Measurements from ENCODE around the gene TAF1D. TPM values are rescaled to one million over a fixed set of nuclear protein-coding genes. Genes with fewer than 3 reads are reported as not detected.

Gene TAF1D
- polyA plus RNA-seq, 3 donors, result 5.9 to 68.3 (median 7.4) TPM

DNA sequence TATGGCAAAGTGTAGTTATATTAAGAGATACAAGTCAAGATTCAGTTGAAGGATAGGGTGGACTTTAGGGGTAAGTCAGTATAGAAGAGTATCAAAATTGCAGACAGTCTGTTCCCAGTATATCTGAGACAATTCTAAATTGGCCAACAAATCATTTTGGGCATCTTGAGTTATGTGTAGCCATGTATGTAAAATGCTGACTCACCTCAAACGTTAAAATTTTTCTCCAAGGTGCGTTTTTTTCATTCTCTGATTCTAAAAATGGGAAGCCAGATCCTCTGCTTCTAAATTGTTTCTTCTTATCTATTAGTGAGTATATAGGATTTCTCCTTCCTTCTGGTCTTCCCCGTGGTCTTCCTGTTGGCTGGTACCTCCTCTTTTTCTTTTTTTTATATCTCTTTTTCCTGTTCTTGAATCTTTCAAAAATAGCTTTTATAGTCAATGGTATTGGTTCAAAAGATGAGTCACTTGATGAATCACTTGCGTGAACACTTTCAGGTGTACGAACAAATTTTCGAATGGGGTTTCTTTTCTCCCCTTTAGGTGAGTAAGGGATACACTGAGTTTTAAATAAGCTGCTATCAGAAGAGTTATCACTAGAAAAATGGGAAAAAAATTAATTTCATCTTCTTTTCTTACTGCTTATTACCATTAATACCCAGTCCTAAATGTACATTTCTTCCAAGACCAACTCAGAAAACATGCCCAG is 3.2 kb downstream of the TAF1D start:
- no peak for DNase-seq
- Histone ChIP-seq H3K9me3 (replicated peaks in 1 of 2; ENCODE audit: control insufficient read depth in 1 of 2, insufficient read depth in 1 of 2, low read length in 2 of 2) (no peaks in the 10 kb centered on the region), H3K36me3 (replicated peaks in 1 of 2; ENCODE audit: control insufficient read depth in 1 of 2, insufficient read depth in 2 of 2, low read length in 2 of 2) (peaks cover 64 to 67% of the 10 kb centered on the region in 2 donors), H3K27ac (ENCODE audit: low read depth in 1 of 2, low read length in 2 of 2) (peak overlapping the region in 1 of 2 donors; percentile 29), H3K4me1 (ENCODE audit: control insufficient read depth in 1 of 2, insufficient read depth in 2 of 2, low read length in 2 of 2) (peaks cover 32 to 40% of the 10 kb centered on the region in 2 donors), H2AFZ (ENCODE audit: insufficient read depth, low read depth, low read length, poor library complexity, severe bottlenecking) (no peak overlapping the region), H3K4me3 (replicated peaks in 1 of 3; ENCODE audit: low read depth in 2 of 3, low read length in 3 of 3) (no peak overlapping the region), H3K9ac (ENCODE audit: insufficient read depth, low read length, poor library complexity, severe bottlenecking) (no peak overlapping the region), H3K4me2 (replicated peaks; ENCODE audit: extremely low read depth, low read length, poor library complexity, severe bottlenecking) (no peak overlapping the region), H4K20me1 (ENCODE audit: insufficient read depth, low read length) (peaks cover 73% of the 10 kb centered on the region), H3K79me2 (ENCODE audit: insufficient read depth, low read length) (peaks cover 85% of the 10 kb centered on the region), H3K27me3 (ENCODE audit: control insufficient read depth in 2 of 2, insufficient read depth in 2 of 2, low read length in 2 of 2) (no peaks in the 10 kb centered on the region)
- peaks cover 0 to 3% (median 0%) of the 10 kb centered on the region in 7 donors for H3K9me3 Mint-ChIP-seq
- peaks cover 51% of the 10 kb centered on the region for H3K4me1 Mint-ChIP-seq
- TF ChIP-seq, protein P1, sequence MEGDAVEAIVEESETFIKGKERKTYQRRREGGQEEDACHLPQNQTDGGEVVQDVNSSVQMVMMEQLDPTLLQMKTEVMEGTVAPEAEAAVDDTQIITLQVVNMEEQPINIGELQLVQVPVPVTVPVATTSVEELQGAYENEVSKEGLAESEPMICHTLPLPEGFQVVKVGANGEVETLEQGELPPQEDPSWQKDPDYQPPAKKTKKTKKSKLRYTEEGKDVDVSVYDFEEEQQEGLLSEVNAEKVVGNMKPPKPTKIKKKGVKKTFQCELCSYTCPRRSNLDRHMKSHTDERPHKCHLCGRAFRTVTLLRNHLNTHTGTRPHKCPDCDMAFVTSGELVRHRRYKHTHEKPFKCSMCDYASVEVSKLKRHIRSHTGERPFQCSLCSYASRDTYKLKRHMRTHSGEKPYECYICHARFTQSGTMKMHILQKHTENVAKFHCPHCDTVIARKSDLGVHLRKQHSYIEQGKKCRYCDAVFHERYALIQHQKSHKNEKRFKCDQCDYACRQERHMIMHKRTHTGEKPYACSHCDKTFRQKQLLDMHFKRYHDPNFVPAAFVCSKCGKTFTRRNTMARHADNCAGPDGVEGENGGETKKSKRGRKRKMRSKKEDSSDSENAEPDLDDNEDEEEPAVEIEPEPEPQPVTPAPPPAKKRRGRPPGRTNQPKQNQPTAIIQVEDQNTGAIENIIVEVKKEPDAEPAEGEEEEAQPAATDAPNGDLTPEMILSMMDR (IDR thresholded peaks at IDR 0.05), result no peak
- peak overlapping the region in 1 of 2 donors; percentile 12 for H3K4me3 Mint-ChIP-seq
- intact Hi-C loops (cut with micrococcal nuclease), result no loop called here
- peaks cover 60% of the 10 kb centered on the region in 2 donors for H3K36me3 Mint-ChIP-seq
- WGBS (ENCODE audit: insufficient coverage), result no CpG with 5 or more reads among the region's 6 CpGs
- peak overlapping the region in 3 of 7 donors; percentile 35 to 74 (median 41) for H3K27ac Mint-ChIP-seq
- H3K27me3 Mint-ChIP-seq (ENCODE audit: low read depth in 3 of 3), result no peaks in the 10 kb centered on the region

DNA sequence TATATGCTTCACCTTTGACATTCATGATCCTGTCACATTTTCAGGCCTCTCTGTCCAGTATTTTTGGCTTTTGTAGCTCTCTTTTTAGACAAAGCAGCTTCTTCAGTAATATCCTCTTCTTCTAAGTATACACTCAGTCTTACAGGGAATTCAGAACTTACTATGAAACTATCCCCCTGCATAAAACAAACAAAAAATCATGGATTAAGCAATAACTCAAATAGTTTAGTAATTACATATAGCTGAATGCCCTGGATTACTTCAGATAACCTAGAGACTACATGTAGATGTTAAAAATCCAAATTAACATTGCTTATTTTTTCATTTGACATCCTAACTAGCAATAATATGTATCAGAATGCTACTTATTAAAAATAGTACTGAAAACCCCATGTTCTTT is 5.2 kb downstream of the TAF1D start:
- Histone ChIP-seq H3K4me2 (replicated peaks; ENCODE audit: extremely low read depth, low read length, poor library complexity, severe bottlenecking) (no peak overlapping the region), H3K36me3 (replicated peaks in 1 of 2; ENCODE audit: control insufficient read depth in 1 of 2, insufficient read depth in 2 of 2, low read length in 2 of 2) (peaks cover 83 to 84% of the 10 kb centered on the region in 2 donors), H2AFZ (ENCODE audit: insufficient read depth, low read depth, low read length, poor library complexity, severe bottlenecking) (no peak overlapping the region), H3K9me3 (replicated peaks in 1 of 2; ENCODE audit: control insufficient read depth in 1 of 2, insufficient read depth in 1 of 2, low read length in 2 of 2) (no peaks in the 10 kb centered on the region), H3K4me3 (replicated peaks in 1 of 3; ENCODE audit: low read depth in 2 of 3, low read length in 3 of 3) (no peak overlapping the region), H3K4me1 (ENCODE audit: control insufficient read depth in 1 of 2, insufficient read depth in 2 of 2, low read length in 2 of 2) (peaks cover 24 to 30% of the 10 kb centered on the region in 2 donors), H3K9ac (ENCODE audit: insufficient read depth, low read length, poor library complexity, severe bottlenecking) (no peak overlapping the region), H3K79me2 (ENCODE audit: insufficient read depth, low read length) (peaks cover 68% of the 10 kb centered on the region), H3K27me3 (ENCODE audit: control insufficient read depth in 2 of 2, insufficient read depth in 2 of 2, low read length in 2 of 2) (no peaks in the 10 kb centered on the region), H4K20me1 (ENCODE audit: insufficient read depth, low read length) (peaks cover 89% of the 10 kb centered on the region), H3K27ac (ENCODE audit: low read depth in 1 of 2, low read length in 2 of 2) (peak overlapping the region in 1 of 2 donors; percentile 26)
- Mint-ChIP-seq H3K9me3 (peaks cover 0 to under 1% (median 0%) of the 10 kb centered on the region in 7 donors), H3K27ac (peak overlapping the region in 1 of 7 donors; percentile 43), H3K4me3 (no peak overlapping the region), H3K4me1 (peaks cover 43% of the 10 kb centered on the region), H3K27me3 (ENCODE audit: low read depth in 3 of 3) (no peaks in the 10 kb centered on the region), H3K36me3 (peaks cover 74 to 78% of the 10 kb centered on the region in 2 donors)
- TF ChIP-seq, protein P1 (IDR thresholded peaks at IDR 0.05), result no peak
- DNase-seq, result no peak
- intact Hi-C loops (cut with micrococcal nuclease), result no loop called here

All from CD14-positive monocyte (primary cell).